Peyer's patch (tissue), 4 donors: Measurements from ENCODE around the gene LBHD2. TPM values are rescaled to one million over a fixed set of nuclear protein-coding genes. Genes with fewer than 3 reads are reported as not detected.

Experiments
- DNase-seq, 3 donors: peaks; one replicate each; pipeline ENCODE4 v3.0.0-alpha.2; 2017 to 2019
- H3K27ac ChIP-seq, 4 donors: fragments of 200-600 bp; sonication (generic); one replicate each; pipeline ENCODE4 v1.5.1; 2016 to 2019
- H3K27me3 ChIP-seq, 2 donors: fragments of 200-600 bp; sonication (generic); one replicate each; pipeline ENCODE4 v1.5.1; 2019
- H3K36me3 ChIP-seq, 3 donors: fragments of 200-600 bp; sonication (generic); one replicate each; pipeline ENCODE4 v1.5.1; 2016 to 2019
- H3K4me1 ChIP-seq, 4 donors: fragments of 200-600 bp; sonication (generic); one replicate each; pipeline ENCODE4 v1.5.1; 2016 to 2019
- H3K4me3 ChIP-seq, 4 donors: fragments of 200-600 bp; sonication (generic); 1 replicate in 3 of 4; 2 replicates in 1 of 4; pipeline ENCODE4 v1.5.1; 2016 to 2019; ENCODE audit warnings: mild to moderate bottlenecking in 1 of 4
- H3K9me3 ChIP-seq, 4 donors: fragments of 200-600 bp; sonication (generic); one replicate each; pipeline ENCODE4 v1.5.1; 2016 to 2019; ENCODE audit warnings: mild to moderate bottlenecking in 1 of 4
- POLR2A ChIP-seq, 2 donors: fragments of 450-650 bp; IDR thresholded peaks; one replicate each; pipeline ENCODE4 v1.5.1; 2017; ENCODE audit warnings: antibody characterized with exemption in 2 of 2, mild to moderate bottlenecking in 2 of 2, moderate library complexity in 2 of 2
- total RNA-seq, 4 donors: library from RNA; depleted of rRNA; stranded (reverse); fragments of >200 nt; gene quantifications; one replicate each; pipeline ENCODE4 v1.1.0, GENCODE V29; 2016
- TF ChIP-seq, protein P1 (sequence below), 6 experiments: fragments of 450-650 bp in 4 of 6; fragments of 200-600 bp in 2 of 6; sonication (generic) in 1 of 6; IDR thresholded peaks; one replicate each; pipeline ENCODE4 v1.5.1; 2017 to 2019; ENCODE audit warnings: antibody characterized with exemption in 6 of 6, mild to moderate bottlenecking in 3 of 6, moderate library complexity in 1 of 6

LBHD2 gene
- total RNA-seq, 4 donors from 2014 or later: not detected

DNA sequence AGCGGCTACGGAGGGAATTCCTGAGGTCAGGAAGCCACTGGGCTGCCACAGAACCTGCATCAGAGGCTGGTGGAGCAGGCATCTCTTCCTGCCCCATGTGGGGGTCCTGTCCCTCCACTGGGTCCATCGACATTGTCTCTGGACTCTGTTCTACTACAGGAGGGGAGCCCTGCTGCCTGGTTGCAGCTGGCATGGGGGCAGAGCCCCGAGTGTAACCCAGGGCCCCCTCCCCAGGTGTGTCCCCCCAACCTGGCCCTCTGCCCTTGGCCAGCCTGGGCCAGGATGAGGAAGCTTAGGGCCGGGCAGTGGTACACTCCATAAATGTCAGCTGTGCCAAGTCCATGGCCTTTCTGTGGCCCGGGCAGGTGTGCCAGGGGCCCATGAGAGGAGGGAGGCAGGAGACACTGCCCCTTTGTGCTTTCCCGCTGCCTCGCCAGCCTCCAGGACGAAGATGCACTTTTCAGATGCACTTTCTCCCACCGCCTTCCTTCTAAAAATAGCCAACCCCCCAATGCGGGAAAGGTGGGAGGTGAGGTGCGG, 6.5 kb downstream of the LBHD2 start:
- TF ChIP-seq, protein P1, sequence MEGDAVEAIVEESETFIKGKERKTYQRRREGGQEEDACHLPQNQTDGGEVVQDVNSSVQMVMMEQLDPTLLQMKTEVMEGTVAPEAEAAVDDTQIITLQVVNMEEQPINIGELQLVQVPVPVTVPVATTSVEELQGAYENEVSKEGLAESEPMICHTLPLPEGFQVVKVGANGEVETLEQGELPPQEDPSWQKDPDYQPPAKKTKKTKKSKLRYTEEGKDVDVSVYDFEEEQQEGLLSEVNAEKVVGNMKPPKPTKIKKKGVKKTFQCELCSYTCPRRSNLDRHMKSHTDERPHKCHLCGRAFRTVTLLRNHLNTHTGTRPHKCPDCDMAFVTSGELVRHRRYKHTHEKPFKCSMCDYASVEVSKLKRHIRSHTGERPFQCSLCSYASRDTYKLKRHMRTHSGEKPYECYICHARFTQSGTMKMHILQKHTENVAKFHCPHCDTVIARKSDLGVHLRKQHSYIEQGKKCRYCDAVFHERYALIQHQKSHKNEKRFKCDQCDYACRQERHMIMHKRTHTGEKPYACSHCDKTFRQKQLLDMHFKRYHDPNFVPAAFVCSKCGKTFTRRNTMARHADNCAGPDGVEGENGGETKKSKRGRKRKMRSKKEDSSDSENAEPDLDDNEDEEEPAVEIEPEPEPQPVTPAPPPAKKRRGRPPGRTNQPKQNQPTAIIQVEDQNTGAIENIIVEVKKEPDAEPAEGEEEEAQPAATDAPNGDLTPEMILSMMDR (IDR thresholded peaks at IDR 0.05): no peak
- TF ChIP-seq POLR2A (IDR thresholded peaks at IDR 0.05): no peak
- DNase-seq: no peak
- Histone ChIP-seq H3K36me3 (no peaks in the 10 kb centered on the region), H3K4me1 (peaks cover 0 to 28% (median 10%) of the 10 kb centered on the region in 4 donors), H3K9me3 (no peaks in the 10 kb centered on the region), H3K4me3 (no peak overlapping the region), H3K27me3 (no peaks in the 10 kb centered on the region), H3K27ac (no peak overlapping the region)

DNA sequence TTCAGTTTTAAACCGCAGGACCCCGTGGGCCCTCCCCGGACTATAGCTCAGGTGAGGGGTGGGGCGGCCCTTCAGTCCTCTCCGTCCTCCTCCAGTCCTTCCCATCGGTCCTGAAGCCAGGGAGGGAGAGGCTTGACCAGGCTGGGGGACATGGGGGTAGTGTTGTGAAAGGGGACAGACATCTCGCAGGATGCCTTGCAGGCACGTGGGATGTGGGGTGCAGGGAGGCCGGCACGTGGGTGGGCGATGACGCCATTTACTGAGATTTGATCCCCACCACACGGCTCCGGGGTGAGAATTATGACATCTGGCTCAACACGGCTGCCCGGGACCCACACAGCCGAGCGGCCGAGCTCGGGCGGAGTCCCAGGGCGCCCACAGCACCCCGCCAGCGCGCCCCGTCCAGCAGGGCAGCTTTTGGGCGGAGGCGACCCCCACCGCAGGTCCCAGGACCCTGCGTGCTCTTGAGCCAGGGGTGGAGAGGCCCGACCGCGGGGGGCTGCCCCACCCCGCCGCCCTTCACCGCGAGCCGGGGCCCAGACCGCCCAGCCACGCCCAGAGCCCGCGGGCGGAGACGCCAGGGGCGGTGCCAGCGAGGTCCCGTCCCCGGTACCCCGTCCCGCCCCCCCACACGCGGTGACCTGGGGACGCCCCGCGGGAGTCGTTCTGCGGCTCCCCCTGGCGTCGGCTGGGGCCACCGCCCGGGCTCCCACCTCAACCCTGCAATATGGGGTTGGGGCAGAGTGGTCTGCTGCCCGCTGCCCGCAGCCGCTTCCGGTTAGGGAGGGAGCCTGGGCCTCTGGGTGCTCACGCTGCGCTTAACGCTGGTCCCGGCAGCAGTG, 7.3 kb downstream of the LBHD2 start:
- Histone ChIP-seq H3K4me1 (peaks cover 0 to 35% (median 10%) of the 10 kb centered on the region in 4 donors), H3K27me3 (no peaks in the 10 kb centered on the region), H3K9me3 (no peaks in the 10 kb centered on the region), H3K4me3 (peak overlapping the region; percentile 45 to 62 (median 58)), H3K36me3 (no peaks in the 10 kb centered on the region), H3K27ac (peak overlapping the region; percentile 0 to 39 (median 24))
- peak; percentile 78 to 90 (median 84) for DNase-seq
- TF ChIP-seq, protein P1 (IDR thresholded peaks at IDR 0.05): peak; percentile 31 to 72 (median 61)
- TF ChIP-seq POLR2A (IDR thresholded peaks at IDR 0.05): peak in 1 of 2 donors; percentile 16

DNA sequence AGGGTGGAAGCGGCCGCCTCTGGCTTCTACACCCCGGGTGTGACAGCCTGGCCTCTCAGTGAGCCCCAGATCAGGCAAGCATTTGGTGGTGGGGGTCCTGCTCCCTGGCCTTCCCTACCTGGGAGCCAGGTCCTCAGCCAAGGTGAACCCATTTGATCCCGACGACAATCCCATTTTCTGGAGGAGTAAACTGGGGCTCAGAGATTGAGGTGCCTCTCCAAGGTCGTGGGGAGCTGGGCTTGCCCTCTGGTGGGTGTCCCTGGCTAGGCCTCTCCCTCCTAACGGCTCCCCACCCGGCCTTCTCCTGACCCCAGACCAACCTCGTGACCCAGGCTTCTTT, 7.8 kb downstream of the LBHD2 start:
- no peak for TF ChIP-seq POLR2A (IDR thresholded peaks at IDR 0.05)
- TF ChIP-seq, protein P1 (IDR thresholded peaks at IDR 0.05): no peak
- Histone ChIP-seq H3K27me3 (no peaks in the 10 kb centered on the region), H3K27ac (peak overlapping the region; percentile 0 to 39 (median 24))

DNA sequence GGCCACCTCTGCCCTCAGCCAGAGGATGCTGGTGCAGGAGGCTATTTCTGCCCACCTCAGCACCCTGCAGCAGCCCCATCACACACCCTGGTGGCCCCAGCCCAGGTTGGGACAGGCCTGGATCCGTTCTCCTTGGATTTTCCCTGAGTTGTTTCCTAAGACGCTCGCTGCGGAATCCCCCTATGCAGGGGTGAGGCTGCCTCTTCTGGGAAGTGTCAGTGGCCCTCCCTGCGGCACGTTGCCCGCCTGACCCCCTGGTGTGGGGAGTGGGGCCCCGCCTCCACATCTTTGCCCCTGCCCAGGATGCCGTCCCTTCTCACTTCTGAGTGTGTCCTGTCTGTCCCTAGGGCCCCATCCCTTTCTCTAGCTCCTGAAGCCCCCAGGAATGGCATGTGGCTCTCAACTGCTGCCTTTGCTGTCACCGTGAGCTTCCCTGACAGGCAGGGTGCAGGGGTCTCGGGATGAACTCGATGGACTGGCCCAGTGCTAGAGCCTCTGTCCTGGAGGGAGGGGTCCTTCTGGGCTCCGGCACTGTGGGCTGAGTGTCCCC, 9.9 kb downstream of the LBHD2 start:
- peak overlapping the region; percentile 67 to 91 (median 80) for H3K27ac ChIP-seq
- no peak for DNase-seq
- H3K4me1 ChIP-seq: peaks cover 0 to 45% (median 10%) of the 10 kb centered on the region in 4 donors
- no peaks in the 10 kb centered on the region for H3K36me3 ChIP-seq
- TF ChIP-seq, protein P1 (IDR thresholded peaks at IDR 0.05): no peak
- no peak for TF ChIP-seq POLR2A (IDR thresholded peaks at IDR 0.05)
- H3K9me3 ChIP-seq: no peaks in the 10 kb centered on the region
- H3K4me3 ChIP-seq: peak overlapping the region in 2 of 4 donors; percentile 48 to 58
- no peaks in the 10 kb centered on the region for H3K27me3 ChIP-seq

More for the DNA sequence above, 7.8 kb downstream of the LBHD2 start:
- Histone ChIP-seq H3K36me3 (no peaks in the 10 kb centered on the region), H3K4me1 (peaks cover 0 to 38% (median 10%) of the 10 kb centered on the region in 4 donors), H3K4me3 (peak overlapping the region; percentile 45 to 62 (median 58)), H3K9me3 (no peaks in the 10 kb centered on the region)
- no peak for DNase-seq

DNA sequence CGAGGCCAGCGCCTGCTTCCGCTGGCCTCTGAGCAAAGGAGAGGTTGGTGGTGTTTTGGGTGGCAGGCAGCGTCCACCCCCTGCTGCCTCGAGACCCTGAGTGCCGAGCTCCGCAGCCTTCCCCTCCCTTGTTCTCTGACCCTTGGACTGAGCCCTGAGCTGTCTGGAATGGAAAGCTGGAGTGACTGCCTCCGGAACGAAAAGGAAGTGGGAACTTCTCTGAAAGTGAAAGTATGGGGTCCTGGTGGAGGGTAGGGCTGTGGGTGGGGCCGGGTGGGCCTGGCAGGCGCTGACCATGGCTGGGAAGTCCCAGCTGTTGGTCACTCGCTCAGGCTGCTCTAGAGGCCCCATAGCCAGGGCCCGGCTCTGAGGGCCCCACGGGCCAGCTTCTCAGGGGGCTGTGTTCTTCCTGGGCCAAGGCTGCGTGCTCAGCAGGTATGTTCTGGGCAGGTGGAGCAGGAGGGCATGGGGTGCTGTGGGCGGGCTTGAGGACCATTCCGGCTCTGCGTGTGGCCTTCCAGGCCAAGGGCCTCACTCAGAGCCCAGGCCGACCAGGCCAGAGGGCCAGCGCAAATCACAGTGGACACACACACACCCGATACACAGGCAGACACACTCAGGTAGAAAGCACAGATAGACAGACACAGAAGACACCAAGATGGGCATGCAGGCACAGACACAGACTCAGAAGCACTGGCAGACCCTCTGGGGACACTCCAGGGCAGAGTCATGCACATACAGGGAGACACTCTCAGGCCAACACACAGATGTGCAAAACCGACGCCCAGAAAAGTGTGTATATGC, 10.6 kb downstream of the LBHD2 start, which contains the start of gene EXOC3L4:
TSS of gene EXOC3L4 (plus strand) at position 320 of the 804 bp plus-strand sequence. CDS start 5,495 bp downstream, outside the sequence.
- TF ChIP-seq, protein P1 (IDR thresholded peaks at IDR 0.05): peak in 1 of 6 experiments; percentile 6
- TF ChIP-seq POLR2A (IDR thresholded peaks at IDR 0.05): peak in 1 of 2 donors; percentile 57
- DNase-seq: peak in 2 of 3 donors; percentile 75 to 79
- no peaks in the 10 kb centered on the region for H3K27me3 ChIP-seq
- peak within 1 kb of the TSS; percentile 67 to 91 (median 80) for H3K27ac ChIP-seq
- no peaks in the 10 kb centered on the region for H3K9me3 ChIP-seq
- H3K36me3 ChIP-seq: no peaks in the 10 kb centered on the region
- peaks cover 0 to 51% (median 10%) of the 10 kb centered on the region in 4 donors for H3K4me1 ChIP-seq
- peak within 1 kb of the TSS in 3 of 4 donors; percentile 14 to 58 (median 48) for H3K4me3 ChIP-seq
